GM23338 (cell line): ENCODE results near the gene MTCH2. TPM values are rescaled to one million over a fixed set of nuclear protein-coding genes. Genes with fewer than 3 reads are reported as not detected.

Experiments used
- ATAC-seq: fragments of 200-7000 bp; cut with Tn5 transposase; 3 replicates; pipeline ENCODE4 v1.9.1; 2020
- DNase-seq: peaks from one replicate; pipeline ENCODE4 v3.0.0-alpha.2; 2015; ENCODE audit warnings: low spot score
- H2AFZ ChIP-seq: fragments of 200-600 bp; sonication (generic); 2 replicates; pipeline ENCODE4 v1.8.0; 2016; ENCODE audit warnings: antibody characterized with exemption, mild to moderate bottlenecking, moderate library complexity
- H3F3A ChIP-seq: fragments of 200-600 bp; sonication (generic); replicated peaks from 2 replicates; pipeline ENCODE4 v1.8.0; 2017; ENCODE audit warnings: antibody characterized with exemption, mixed run types, low read depth
- H3K27ac ChIP-seq: fragments of 200-600 bp; sonication (generic); 2 replicates; pipeline ENCODE4 v1.6.1; 2016; ENCODE audit warnings: low read depth
- H3K27me3 ChIP-seq: fragments of 200-600 bp; sonication (generic); 2 replicates; pipeline ENCODE4 v1.8.0; 2016; ENCODE audit warnings: mild to moderate bottlenecking, mixed run types, moderate library complexity; ENCODE audit not compliant: insufficient read depth
- H3K36me3 ChIP-seq: fragments of 200-600 bp; sonication (generic); 2 replicates; pipeline ENCODE4 v1.8.0; 2016; ENCODE audit warnings: mild to moderate bottlenecking; ENCODE audit not compliant: insufficient read depth
- H3K4me1 ChIP-seq: fragments of 200-600 bp; sonication (generic); 2 replicates; pipeline ENCODE4 v1.8.0; 2016; ENCODE audit warnings: mild to moderate bottlenecking, moderate library complexity; ENCODE audit not compliant: insufficient read depth
- H3K4me2 ChIP-seq: fragments of 200-600 bp; sonication (generic); 2 replicates; pipeline ENCODE4 v1.7.1; 2017; ENCODE audit warnings: mixed run types
- H3K4me3 ChIP-seq: fragments of 200-600 bp; sonication (generic); 2 replicates; pipeline ENCODE4 v1.6.1; 2016; ENCODE audit warnings: mixed run types
- H3K79me2 ChIP-seq: fragments of 200-600 bp; sonication (generic); replicated peaks from 2 replicates; pipeline ENCODE4 v1.8.0; 2017; ENCODE audit warnings: mild to moderate bottlenecking; ENCODE audit not compliant: insufficient read depth
- H3K9me2 ChIP-seq: fragments of 200-600 bp; sonication (generic); 2 replicates; pipeline ENCODE4 v1.8.0; 2017; ENCODE audit not compliant: insufficient read depth
- H4K20me1 ChIP-seq: fragments of 200-600 bp; sonication (generic); replicated peaks from 2 replicates; pipeline ENCODE4 v1.8.0; 2017; ENCODE audit warnings: mild to moderate bottlenecking; ENCODE audit not compliant: insufficient read depth
- H3K27ac Mint-ChIP-seq: 2 replicates; pipeline ENCODE4 v1.8.0; 2020; ENCODE audit warnings: inconsistent platforms, mild to moderate bottlenecking, moderate library complexity, mixed read lengths
- H3K27me3 Mint-ChIP-seq: 3 replicates; pipeline ENCODE4 v1.8.0; 2022; ENCODE audit warnings: low read depth, mild to moderate bottlenecking, moderate library complexity, mixed read lengths, inconsistent platforms; ENCODE audit not compliant: insufficient read depth, poor library complexity
- H3K36me3 Mint-ChIP-seq: 3 replicates; pipeline ENCODE4 v1.8.0; 2021; ENCODE audit warnings: low read depth, mild to moderate bottlenecking, inconsistent platforms, moderate library complexity, mixed read lengths
- H3K4me1 Mint-ChIP-seq: 3 replicates; pipeline ENCODE4 v1.8.0; 2020; ENCODE audit warnings: mild to moderate bottlenecking, inconsistent platforms, mixed read lengths
- H3K4me3 Mint-ChIP-seq: 3 replicates; pipeline ENCODE4 v1.8.0; 2021; ENCODE audit warnings: moderate library complexity, mild to moderate bottlenecking, inconsistent platforms, mixed read lengths
- H3K9me3 Mint-ChIP-seq: 3 replicates; pipeline ENCODE4 v1.8.0; 2020; ENCODE audit warnings: moderate library complexity, mild to moderate bottlenecking, inconsistent platforms, mixed read lengths
- CREB1 ChIP-seq: fragments of 250-450 bp; sonication (Bioruptor Pico); IDR thresholded peaks from 2 replicates; pipeline ENCODE4 v1.5.0; 2020; ENCODE audit warnings: low read depth, mild to moderate bottlenecking, moderate library complexity
- EZH2 ChIP-seq: fragments of 200-600 bp; sonication (generic); IDR thresholded peaks from one replicate; pipeline ENCODE4 v1.8.0; 2017; ENCODE audit warnings: antibody characterized with exemption, mild to moderate bottlenecking, low read depth; ENCODE audit not compliant: unreplicated experiment
- EZH2phosphoT487 ChIP-seq: fragments of 200-600 bp; sonication (generic); IDR thresholded peaks from one replicate; pipeline ENCODE4 v1.8.1; 2018; ENCODE audit warnings: antibody characterized with exemption; ENCODE audit not compliant: unreplicated experiment
- JUNB ChIP-seq: IDR thresholded peaks from one replicate; pipeline ENCODE4 v1.6.1; 2016; ENCODE audit warnings: antibody characterized with exemption; ENCODE audit not compliant: unreplicated experiment
- NANOG ChIP-seq: IDR thresholded peaks from 2 replicates; pipeline ENCODE4 v1.6.1; 2016; ENCODE audit warnings: antibody characterized with exemption, borderline replicate concordance
- POLR2AphosphoS5 ChIP-seq: IDR thresholded peaks from 2 replicates; pipeline ENCODE4 v1.6.1; 2016; ENCODE audit warnings: antibody characterized with exemption, low read depth
- STAT1 ChIP-seq: IDR thresholded peaks from one replicate; pipeline ENCODE4 v1.6.1; 2016; ENCODE audit warnings: antibody characterized with exemption; ENCODE audit not compliant: unreplicated experiment
- ZNF114 ChIP-seq: fragments of 250-450 bp; sonication (Bioruptor Pico); IDR thresholded peaks from 2 replicates; pipeline ENCODE4 v1.5.0; 2020; ENCODE audit warnings: mild to moderate bottlenecking, moderate library complexity
- ZNF331 ChIP-seq: fragments of 250-450 bp; sonication (Bioruptor Pico); IDR thresholded peaks from 2 replicates; pipeline ENCODE4 v1.5.0; 2020; ENCODE audit warnings: low read depth, mild to moderate bottlenecking, moderate library complexity
- polyA plus RNA-seq: library from polyadenylated mRNA; unstranded; fragments of >200 nt; fragmentation: Nextera tagmentation; extraction: Ambion mirVana; gene quantifications from 2 replicates; pipeline ENCODE4 v1.2.1, GENCODE V29; 2016
- total RNA-seq: library from RNA; depleted of rRNA; stranded (reverse); fragments of >200 nt; shearing (Covaris generic); gene quantifications from 2 replicates; pipeline ENCODE4 v1.2.3, GENCODE V29; 2014
- TF ChIP-seq, protein P1 (sequence below): IDR thresholded peaks from 2 replicates; pipeline ENCODE4 v1.6.1; 2016; ENCODE audit warnings: antibody characterized with exemption
- TF ChIP-seq, protein P2 (sequence below): IDR thresholded peaks from one replicate; pipeline ENCODE4 v1.6.1; 2018; ENCODE audit warnings: antibody characterized with exemption; ENCODE audit not compliant: unreplicated experiment
- TF ChIP-seq, protein P3 (sequence below), 2 experiments: fragments of 200-600 bp in 1 of 2; sonication (generic) in 1 of 2; conservative IDR thresholded peaks; 2 replicates each; pipeline versions ENCODE4 v1.5.1 to v1.6.1; 2016 to 2017; ENCODE audit warnings: antibody characterized with exemption in 2 of 2, low read depth in 2 of 2, mild to moderate bottlenecking in 2 of 2, moderate library complexity in 1 of 2

The MTCH2 gene
- total and polyA plus RNA-seq, 2 experiments from 2014 or later: 90.9 to 155 TPM

DNA sequence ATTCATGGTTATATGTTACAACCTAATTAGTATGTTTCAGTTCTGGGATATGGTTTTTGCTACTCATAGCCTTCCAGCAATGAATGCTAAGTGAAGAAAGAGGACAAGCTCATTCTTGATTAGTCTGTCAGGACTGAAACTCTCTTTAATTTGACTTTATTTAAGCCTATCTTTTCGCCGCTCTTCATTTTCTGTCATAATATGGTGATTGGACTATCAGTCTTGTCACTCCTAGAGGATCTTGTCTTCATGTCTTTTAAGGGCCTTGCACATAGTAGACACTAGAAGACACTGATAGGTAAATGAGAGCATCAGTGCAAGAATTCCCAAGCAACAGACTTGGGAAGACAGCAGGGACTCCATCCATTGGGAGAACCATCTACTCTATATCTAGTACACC is 18.9 kb upstream of the MTCH2 start (continued):
- TF ChIP-seq, protein P1, sequence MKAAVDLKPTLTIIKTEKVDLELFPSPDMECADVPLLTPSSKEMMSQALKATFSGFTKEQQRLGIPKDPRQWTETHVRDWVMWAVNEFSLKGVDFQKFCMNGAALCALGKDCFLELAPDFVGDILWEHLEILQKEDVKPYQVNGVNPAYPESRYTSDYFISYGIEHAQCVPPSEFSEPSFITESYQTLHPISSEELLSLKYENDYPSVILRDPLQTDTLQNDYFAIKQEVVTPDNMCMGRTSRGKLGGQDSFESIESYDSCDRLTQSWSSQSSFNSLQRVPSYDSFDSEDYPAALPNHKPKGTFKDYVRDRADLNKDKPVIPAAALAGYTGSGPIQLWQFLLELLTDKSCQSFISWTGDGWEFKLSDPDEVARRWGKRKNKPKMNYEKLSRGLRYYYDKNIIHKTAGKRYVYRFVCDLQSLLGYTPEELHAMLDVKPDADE: no peak
- TF ChIP-seq EZH2phosphoT487 (no peak), ZNF114 (CRISPR knock-in tag) (no peak), NANOG (no peak), EZH2 (no peak), JUNB (no peak), STAT1 (no peak), ZNF331 (CRISPR knock-in tag) (no peak), CREB1 (CRISPR knock-in tag) (no peak), POLR2AphosphoS5 (no peak)

DNA sequence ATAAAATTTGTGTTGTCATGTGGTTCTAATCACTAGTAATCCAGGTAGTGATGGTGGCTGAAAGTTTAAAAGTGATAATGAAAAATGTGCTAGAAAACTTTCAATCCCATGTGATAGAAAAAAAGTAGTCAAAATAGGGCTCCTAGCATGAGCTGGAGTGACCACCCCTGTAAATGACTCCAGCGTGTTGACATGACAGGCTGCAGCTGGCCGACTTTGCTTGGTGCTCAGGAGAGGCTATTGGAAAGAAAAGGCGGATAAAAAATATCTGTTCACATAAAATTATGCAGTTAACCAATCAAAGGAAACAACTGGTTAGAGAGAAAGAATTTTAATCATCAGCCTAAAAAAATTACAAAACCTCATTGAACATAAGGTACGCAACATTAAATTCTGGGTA is 16.9 kb upstream of the MTCH2 start:
- Histone ChIP-seq H3K27me3 (no peaks in the 10 kb centered on the region), H3K4me1 (no peaks in the 10 kb centered on the region), H3K4me2 (no peak overlapping the region), H4K20me1 (no peaks in the 10 kb centered on the region), H3K9me2 (no peaks in the 10 kb centered on the region), H2AFZ (no peak overlapping the region), H3K27ac (no peak overlapping the region), H3K4me3 (no peak overlapping the region), H3F3A (no peaks in the 10 kb centered on the region), H3K79me2 (no peaks in the 10 kb centered on the region), H3K36me3 (no peaks in the 10 kb centered on the region)
- Mint-ChIP-seq H3K4me3 (no peak overlapping the region), H3K27me3 (peaks cover 3% of the 10 kb centered on the region), H3K9me3 (no peaks in the 10 kb centered on the region), H3K27ac (no peak overlapping the region), H3K4me1 (peaks cover 4% of the 10 kb centered on the region; the same call in 1 of the 3 replicates), H3K36me3 (no peaks in the 10 kb centered on the region)
- TF ChIP-seq NANOG (no peak), EZH2phosphoT487 (no peak), JUNB (no peak), ZNF331 (CRISPR knock-in tag) (no peak), POLR2AphosphoS5 (no peak)
- TF ChIP-seq, protein P2, sequence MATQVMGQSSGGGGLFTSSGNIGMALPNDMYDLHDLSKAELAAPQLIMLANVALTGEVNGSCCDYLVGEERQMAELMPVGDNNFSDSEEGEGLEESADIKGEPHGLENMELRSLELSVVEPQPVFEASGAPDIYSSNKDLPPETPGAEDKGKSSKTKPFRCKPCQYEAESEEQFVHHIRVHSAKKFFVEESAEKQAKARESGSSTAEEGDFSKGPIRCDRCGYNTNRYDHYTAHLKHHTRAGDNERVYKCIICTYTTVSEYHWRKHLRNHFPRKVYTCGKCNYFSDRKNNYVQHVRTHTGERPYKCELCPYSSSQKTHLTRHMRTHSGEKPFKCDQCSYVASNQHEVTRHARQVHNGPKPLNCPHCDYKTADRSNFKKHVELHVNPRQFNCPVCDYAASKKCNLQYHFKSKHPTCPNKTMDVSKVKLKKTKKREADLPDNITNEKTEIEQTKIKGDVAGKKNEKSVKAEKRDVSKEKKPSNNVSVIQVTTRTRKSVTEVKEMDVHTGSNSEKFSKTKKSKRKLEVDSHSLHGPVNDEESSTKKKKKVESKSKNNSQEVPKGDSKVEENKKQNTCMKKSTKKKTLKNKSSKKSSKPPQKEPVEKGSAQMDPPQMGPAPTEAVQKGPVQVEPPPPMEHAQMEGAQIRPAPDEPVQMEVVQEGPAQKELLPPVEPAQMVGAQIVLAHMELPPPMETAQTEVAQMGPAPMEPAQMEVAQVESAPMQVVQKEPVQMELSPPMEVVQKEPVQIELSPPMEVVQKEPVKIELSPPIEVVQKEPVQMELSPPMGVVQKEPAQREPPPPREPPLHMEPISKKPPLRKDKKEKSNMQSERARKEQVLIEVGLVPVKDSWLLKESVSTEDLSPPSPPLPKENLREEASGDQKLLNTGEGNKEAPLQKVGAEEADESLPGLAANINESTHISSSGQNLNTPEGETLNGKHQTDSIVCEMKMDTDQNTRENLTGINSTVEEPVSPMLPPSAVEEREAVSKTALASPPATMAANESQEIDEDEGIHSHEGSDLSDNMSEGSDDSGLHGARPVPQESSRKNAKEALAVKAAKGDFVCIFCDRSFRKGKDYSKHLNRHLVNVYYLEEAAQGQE: no peak
- TF ChIP-seq, protein P3, sequence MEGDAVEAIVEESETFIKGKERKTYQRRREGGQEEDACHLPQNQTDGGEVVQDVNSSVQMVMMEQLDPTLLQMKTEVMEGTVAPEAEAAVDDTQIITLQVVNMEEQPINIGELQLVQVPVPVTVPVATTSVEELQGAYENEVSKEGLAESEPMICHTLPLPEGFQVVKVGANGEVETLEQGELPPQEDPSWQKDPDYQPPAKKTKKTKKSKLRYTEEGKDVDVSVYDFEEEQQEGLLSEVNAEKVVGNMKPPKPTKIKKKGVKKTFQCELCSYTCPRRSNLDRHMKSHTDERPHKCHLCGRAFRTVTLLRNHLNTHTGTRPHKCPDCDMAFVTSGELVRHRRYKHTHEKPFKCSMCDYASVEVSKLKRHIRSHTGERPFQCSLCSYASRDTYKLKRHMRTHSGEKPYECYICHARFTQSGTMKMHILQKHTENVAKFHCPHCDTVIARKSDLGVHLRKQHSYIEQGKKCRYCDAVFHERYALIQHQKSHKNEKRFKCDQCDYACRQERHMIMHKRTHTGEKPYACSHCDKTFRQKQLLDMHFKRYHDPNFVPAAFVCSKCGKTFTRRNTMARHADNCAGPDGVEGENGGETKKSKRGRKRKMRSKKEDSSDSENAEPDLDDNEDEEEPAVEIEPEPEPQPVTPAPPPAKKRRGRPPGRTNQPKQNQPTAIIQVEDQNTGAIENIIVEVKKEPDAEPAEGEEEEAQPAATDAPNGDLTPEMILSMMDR (conservative IDR thresholded peaks at IDR 0.05; ENCODE audit: low read depth in 2 of 2): no peak
- no peak for DNase-seq
- ATAC-seq: no peak
